ENCODE measurements around the gene FAM168A.

FAM168A gene

DNA sequence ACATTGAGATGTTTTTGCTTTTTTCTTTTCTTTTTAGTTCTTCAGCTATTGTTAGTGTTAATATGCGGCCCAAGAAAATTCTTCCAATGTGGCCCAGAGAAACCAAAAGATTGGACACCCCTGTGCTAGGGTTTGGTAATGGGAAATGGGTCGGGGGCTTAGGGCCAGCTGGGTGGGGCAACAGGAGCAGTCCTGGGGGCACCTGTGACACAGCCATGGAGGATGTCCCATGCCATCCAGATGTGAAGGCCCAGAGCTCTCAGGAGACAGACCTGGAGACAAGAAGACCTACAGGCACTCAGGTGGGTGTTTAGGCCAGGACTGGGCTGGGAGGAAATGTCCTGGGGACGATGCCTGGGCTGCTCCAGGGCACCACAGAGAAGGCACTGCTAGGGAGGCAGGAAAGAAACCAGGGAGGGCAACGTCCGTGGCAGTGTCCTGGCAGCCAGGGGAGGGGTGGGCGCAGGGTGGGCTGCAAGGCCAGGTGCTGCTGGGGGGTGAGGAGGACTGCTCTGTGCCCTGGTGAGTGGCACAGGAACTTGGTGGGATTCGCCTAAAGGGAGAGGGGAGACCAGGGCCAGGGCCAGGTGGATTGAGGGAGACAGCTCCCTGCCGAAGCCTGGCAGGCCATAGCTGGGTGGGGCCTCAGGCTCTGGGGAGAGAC lies 200.3 kb downstream of the FAM168A start:
- DNase-seq = peak; percentile 17

DNA sequence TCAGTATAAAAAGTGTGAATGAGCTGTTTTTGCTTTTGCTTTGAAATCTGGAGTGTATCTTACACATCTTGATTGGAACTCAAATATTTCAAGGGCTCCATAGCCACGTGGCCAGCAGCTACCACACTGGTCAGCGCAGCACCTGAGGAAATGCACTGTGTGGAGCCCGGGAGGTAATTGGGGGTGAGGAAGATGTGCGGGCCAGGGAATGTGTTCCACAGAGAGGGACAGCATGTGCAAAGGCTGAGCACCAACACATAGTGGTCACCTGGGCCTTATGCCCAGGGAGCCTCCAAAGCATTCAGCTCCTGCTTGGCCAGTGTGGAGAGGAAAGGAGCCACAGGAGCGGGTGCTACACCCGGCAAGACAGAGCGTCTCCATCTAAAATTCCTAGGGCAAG lies 200.9 kb downstream of the FAM168A start:
- peak; percentile 16 for DNase-seq

DNA sequence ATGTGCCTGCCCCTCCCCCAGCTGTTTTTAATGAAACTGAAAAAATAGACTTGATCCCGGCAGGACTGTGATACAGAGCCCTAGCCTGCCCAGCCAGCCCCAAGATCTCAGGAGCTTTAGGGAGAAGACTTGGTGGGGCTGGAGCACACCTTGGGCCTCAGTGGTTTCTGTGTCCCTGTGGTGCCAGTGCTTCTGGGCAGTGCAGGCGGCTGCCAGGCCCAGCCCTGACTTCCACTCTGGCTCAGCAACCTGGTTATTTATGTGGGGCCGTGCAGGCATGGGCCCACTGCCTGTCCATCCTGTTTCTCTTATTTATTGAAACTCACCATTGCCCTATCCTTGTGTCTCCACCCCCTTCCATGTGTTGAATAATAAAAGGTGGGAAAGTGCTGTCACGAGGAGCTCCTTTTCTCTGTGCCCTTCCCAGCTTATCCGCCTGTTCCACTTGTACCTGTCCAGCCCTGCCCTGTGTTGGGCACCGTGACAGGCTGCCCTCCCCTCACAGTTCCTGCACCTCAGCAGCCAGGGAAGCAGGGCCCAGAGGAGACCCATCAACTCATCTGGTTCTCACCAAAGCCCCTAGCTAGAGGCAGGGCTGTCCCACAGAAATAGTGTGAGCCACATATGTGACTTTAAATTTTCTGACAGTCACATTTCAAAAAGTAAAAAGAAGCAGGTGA lies 201.5 kb downstream of the FAM168A start:
- DNase-seq = no peak

DNA sequence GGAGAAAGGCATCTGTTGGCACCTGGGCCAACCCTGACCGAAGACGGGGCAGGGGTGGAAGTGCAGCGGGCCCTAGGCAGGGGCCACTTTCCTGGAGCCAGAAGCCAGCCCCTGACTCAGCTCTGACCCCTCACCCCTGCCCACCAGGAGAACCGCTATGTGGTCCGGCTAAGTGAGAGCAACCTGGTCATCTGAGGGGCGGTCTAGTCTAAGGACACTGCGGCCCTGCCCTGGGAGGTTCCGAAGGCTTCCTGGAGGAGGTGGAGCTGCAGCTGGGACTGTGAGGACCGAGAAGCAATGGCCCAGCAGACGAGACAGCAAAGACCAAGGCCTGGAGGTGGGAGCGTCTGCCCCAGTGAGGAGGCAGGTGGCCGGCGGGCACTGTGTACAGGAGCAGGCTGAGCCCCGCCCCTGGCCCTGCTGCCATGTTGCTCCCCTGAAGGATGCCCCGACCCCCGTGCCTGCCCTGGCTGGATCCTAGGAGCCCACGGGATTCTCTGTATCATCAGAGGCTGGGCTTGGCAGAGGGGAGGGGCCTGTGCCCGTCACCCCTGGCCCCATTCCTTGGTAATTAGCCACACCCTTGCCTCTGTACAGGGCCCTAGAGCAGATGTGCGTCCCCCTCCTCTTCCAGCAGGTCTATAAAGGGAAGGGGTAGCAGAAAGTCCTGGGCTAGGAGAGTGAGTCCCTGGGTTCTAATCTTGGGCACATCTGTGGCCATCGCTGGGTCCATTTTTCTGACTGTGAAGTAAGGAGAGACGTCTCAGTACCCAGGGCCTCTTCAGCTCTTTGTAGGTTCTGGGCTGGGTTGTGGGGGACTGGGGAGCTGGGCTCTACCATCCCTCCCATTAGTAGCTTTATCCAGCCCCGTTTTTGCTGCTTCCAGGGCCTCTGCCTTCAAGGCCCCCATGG lies 202.4 kb downstream of the FAM168A start:
- no peak for DNase-seq

DNA sequence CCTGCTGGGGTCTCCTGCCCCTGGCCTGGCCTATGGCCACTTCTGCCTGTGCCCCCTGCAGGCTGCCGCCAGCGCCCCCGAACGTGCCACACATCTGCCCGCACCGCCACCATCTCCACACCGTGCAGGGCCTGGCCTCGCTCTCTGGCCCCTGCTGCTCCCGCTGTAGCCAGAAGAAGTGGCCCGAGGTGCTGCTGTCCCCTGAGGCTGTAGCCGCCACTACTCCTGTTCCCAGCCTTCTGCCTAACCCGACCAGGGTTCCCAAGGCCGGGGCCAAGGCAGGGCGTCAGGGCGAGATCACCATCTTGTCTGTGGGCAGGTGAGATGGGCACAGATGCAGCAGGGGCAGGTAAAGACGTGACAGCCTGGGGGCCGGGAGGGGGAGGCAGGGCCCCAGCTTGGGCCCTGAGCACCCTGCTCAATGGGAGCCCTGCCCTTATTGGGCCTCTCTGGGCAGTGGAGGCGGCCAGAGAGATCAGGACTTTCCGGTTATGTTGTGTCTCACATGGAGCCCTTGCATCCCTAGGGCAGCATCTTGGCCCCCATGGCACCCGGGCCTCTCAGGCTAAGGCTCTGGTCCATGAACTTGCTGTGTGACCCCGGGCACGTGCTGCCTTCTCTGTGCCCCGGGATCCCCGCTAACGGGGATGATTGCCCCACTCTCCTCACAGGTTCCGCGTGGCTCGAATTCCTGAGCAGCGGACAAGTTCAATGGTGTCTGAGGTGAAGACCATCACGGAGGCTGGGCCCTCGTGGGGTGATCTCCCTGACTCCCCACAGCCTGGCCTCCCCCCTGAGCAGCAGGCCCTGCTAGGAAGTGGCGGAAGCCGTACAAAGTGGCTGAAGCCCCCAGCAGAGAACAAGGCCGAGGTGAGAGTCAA lies 203.3 kb downstream of the FAM168A start:
- DNase-seq = peak; percentile 16

DNA sequence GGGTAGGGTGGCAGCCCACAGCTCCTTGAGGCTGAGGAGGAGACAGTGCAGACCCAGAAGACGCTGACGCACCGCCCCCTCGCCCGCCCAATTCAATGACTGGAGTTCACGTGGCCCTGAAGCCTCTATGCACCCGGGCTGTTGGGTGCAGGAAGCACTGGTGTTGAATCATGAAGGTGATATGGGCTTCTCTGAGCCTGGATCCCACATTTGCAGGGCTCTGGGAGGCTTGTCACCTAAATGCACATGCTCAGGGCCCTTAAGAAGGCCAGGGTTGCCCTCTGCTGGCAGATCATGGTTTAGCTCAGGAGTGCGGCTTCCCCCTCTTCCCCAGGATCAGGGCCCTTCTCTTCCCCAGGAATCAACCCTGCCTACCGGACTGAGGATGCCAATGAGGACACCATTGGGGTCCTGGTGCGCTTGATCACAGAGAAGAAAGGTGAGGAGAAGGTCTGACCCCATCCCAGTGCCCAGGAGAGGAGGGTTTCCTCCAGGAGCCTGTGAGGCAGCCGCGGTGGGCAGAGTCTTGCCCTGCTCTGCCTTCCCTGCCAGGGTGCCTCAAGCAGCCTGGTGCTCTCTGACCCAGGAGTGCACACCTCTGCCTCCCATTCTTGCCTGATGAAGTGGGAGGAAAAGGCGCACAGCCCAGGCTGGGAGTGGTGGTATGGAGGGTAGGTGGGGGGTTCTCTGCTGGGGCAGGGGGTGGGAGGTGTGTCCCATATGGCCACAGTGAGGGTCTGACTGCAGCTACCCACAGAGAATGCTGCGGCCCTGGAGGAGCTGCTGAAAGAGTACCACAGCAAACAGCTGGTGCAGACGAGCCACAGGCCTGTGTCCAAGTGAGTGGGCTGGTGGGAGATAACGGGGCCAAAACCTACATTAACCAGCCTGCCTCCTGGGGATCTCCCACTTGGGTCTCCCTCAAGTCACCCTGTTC lies 204.2 kb downstream of the FAM168A start:
- peak; percentile 63 for DNase-seq

DNA sequence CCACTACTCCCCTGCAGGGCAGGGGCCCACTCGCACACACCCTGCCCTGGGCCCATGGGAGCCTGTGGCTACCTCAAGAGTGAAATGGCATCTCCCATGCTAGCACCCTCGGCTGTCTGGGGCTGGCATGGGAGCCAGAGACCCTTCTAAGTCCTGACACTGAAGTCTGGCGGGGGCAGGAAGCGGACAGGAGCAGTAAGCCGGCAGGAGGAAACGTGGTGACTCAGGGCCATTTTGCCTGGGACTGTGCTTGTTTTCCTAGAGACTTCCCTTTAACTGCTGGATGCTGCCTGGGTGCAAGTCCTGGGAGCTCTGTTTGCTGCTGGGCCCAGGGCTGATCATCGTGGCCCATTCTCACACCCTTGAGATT lies 204.9 kb downstream of the FAM168A start:
- DNase-seq = no peak

DNA sequence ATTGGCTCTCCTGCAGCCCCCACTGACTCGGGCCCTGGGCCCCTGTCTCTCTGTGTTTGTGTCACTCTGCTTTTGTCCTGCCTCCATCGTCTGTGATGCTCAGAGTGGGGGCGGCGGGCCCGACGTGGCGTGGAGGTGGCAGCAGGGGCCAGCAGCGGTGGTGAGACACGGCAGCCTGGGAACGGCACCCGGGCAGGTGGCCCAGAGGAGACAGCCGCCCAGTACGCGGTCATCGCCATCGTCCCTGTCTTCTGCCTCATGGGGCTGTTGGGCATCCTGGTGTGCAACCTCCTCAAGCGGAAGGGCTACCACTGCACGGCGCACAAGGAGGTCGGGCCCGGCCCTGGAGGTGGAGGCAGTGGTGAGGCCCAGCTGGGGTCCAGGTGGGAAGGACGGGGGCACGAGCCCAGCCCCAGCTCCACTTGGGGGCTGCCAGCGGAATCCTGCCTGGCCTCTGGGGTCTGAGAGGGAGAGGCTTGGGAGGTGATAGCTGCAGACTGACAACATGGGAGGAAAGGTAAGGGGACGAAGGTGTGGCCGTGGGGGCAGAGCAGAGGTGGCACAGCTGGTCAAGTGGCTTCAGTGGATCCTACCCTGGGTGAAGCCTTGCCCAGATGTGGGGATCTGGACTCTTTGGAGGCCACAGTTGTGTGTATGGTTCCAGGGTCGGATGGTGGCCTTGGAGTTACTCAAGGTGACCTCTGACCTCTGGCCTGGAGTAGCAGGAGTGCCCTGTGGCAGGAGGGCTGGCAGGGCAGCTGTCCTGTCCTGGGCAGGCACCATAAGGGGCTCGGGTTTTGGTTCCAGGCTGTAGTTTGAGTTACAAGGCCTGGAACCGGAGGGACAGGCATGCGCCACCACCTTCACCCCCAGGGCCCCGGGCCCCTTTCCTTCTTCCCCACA lies 205.6 kb downstream of the FAM168A start:
- DNase-seq = no peak

DNA sequence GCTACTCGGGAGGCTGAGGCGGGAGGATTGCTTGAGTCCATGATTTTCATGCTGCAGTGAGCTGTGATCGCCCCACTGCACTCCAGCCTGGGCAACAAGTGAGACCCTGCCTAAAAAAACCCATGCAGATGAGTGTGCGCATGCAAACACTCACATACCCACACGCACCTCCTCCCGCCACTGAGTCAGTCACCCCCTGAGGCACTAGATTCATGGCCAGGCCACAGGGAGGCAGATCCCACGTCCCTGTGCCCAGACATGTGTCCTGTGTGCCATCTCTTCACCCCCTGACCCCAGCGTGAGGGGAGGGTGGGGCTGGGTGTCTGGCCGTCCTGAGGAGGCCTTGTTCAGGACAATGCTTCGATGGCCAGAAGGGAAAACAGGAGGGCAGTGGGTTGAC lies 206.2 kb downstream of the FAM168A start:
- DNase-seq = no peak

DNA sequence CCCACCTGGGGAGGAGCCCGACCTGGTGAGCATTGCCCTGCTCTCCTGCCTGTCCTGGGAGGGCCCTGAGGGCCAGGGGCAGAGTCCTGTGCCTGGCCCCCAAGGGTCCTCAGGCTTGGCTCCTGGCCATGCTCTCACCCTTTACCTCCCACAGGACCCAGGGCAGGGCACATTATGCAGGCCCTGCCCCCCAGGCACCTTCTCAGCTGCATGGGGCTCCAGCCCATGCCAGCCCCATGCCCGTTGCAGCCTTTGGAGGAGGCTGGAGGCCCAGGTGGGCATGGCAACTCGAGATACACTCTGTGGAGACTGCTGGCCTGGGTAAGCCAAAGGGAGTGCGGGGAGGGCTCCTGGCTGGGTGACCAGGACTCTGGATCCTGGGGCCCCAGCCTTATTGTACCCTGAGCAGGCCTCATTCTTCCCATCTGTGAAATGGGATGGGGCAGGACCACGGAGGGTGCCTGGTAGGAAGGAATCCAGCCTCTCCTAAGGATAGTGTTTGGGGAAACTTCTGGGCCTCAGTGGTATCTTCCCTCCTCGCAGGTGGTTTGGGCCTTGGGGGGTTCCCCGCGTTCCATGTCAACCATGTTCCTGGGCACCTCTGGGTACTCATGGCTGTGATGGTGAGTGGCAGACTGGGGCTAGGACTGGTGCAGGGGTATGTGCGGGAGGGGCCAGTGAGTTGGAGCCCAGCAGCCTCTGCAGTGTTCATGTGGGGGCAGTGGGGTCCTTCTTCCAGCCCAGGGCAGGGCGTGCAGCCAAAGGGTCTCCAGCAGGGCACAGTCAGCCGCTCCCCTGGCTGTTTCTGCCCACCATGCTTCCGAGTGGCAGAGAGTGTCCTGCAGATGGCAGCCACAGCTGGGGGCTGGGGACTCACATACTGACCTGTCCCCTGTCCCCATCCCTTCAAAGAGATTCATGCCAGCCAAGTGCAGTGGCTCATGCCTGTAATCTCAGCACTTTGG lies 207.0 kb downstream of the FAM168A start:
- no peak for DNase-seq

DNA sequence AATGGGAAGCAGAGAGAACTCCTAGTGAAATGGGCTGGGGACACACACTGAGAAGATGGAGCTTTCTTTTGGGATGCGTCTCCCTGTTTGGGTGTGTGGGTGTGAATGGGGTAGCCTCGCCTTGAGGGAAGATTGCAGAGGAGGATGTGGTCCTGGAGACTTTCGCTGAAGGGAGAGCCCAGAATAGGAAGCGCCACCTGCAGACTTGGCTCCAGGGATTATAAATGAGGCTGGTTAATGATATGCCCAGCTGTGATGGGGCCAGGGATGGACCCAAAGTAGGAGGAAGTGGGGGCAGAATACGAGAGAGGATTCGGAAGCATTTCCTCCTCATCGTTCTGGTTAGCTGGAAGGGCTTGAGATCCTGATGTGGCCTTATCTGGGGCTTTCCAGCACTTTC lies 208.0 kb downstream of the FAM168A start:
- no peak for DNase-seq

DNA sequence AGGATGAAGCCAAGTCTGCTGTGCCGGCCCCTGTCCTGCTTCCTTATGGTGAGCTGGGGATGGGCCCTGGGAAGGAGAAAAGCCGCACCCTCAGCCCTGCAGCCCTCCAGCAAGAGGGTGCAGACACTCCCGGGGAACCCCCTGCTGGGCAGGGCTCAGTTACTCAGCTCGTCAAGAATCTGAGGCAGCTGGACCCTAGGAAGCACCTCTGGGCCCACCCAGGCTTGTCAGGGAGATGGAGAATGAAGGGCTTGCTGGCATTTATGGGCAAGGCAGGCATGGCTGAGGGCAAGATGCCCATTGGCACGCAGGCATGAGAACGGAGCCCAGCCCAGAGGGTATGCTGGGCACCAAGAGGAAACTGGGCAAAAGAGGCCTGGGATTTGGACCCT lies 208.8 kb downstream of the FAM168A start:
- no peak for DNase-seq

DNA sequence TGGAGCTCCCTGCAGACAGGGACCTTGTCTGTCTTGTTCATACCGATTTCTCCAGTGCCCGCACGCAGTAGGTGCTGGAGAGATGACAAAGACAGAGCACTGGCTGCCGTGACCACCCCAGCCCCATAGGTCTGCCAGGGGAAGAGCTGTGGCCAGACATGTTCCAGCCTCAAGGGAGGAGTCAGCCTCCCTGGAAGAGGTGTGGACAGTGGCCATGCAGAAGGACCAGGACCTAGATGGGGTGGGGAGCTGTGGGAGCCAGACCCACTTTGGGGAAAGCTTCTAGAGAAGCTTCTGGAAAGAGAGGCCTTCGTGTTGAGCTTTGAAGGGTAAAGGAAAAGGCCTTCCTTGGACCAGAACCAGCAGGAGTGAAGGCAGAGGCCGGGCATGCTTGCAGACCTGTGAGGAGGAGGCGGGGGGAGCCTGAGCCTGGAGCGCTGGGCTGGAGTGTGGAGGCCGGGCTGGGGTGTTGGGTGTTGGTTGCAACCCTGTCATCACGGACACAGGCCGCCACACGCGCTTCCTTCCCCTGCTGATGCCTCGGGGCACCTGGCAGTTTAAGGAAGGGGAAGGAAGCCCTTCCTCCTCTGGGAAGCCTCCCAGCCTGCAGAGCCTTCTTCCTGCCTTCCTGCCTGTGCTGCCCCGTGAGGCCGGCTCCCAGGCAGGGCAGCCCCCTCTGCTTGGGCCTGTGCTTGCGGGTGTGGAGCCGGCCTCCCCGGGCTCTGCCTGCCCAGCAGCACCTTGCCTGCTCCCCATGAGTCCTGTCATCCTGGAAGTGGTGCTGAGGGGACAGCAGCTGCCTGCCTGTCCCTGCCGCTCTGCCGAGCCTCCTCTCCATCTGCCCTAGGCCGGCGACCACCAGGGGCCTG lies 209.4 kb downstream of the FAM168A start:
- DNase-seq = no peak

DNA sequence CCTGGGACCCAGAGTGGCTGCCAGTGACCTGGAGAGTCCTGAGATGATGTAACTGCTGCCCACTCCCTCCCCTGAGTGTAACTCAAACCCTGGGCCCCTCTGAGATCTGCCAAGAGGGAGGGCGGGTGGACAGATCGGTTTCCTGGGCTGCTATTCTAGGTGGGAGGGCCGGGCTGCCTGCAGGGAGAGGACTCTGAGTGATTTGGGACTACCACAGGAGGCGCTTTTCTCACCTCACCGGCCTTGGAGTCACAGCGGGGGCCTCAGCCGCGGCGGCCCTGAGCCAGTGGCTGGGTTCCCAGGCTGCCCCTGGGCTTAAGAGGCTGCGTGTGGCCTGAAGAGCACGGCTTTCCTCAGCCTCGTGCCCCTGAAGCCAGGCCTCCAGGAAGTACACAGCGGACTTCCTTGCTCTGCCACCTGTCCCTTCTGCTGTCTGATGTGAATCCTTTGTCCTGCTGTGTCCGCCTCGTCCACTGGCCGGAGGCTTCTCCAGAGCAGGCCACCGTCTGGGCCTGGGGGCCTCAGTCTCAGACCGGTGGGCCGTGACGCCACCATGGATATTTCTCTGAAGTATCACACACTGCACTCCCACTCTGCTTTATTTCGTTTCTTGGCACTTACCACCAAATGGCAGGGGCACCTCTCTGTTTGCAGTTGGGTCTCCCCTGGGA lies 210.2 kb downstream of the FAM168A start:
- DNase-seq = no peak

DNA sequence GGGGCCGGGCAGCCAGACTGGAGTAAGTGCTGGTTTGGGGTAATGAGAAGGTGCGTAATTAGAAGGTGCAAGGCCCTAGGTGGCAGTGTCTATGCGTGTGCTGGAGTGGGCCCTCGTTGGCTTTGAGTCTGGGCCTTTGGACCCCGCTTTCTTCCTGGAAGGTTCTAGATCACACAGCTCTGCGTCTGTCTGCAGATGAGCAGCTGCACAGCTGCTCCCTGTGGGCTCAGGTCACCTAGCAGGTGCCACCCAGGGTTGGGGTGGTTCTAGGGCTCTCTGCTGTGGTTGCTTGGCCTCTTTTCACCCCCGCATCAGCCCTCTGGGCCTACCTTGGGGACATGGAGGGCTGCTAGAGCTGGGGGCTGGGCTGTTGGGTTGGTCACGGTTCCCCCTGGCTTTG lies 211.4 kb downstream of the FAM168A start:
- no peak for DNase-seq

DNA sequence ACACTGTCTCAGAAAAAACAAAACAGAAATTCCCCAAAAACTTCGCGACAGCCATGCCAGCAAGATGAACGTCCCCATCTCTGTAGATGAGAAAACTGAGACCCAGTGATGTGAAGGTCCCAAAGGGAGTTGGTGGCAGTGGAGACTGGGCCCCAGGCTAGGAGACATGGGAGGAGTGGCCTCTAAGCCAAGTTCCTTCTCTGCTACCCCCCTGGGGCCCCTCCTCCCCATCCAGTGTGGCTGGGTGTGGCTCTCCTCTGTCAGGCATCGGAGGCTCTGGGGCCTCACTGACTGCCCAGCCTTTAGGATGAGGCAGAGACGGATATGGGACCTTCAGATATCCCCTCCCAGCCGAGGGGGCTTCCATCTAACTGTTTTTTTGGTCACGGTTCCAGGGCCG lies 211.9 kb downstream of the FAM168A start:
- peak; percentile 70 for DNase-seq

DNA sequence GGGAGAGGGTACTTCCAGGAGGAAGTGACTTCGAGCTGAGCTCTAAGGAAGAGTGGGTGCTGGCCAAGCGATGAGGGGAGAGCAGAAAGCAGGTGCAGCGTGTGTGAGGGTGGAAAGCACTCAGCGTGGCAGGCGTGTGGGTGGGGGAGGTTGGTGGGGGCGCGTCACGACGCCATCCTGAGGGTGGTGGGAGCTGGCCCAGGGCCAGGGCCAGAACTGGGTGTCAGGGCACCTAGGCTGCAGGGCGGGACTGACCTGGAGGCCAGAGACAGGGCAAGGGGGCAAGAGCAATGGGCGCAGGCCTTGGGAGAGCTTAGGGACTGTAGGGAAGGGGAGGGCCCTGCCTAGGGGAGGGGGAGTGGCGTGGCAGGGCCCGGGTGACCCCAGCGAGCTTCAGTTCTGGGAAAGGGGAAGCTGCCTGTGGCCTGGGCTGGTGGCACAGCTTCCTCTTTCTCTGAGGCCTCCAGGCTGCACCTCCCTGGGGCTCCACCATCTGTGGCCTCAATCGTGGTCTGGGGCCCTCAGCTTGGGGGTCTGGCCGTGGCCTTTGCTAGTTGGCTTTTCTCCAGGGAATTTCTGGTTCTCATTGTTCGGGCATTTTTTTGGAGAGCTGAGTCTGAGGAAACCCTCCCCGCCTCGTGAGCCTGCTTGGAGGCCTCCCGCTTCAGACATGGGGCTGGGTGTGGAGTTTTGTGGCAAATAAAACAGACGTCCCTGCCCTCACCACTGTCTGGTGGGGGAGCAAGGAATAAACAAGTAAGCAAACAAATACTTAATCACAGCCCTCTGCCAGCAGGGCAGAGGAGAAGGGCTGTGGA lies 212.8 kb downstream of the FAM168A start:
- peak; percentile 85 for DNase-seq
